Gastrocnemius medialis (tissue), 4 donors: ENCODE data around the gene GARIN3.

ENCODE experiments used
- POLR2A ChIP-seq, 2 donors: fragments of 450-650 bp; IDR thresholded peaks; one replicate each; pipeline ENCODE4 v1.6.1; 2017; ENCODE audit warnings: antibody characterized with exemption in 2 of 2, mild to moderate bottlenecking in 2 of 2, moderate library complexity in 2 of 2
- TF ChIP-seq, protein P1 (sequence below), 5 experiments: fragments of 450-650 bp in 3 of 5; fragments of 200-600 bp in 2 of 5; sonication (generic) in 2 of 5; IDR thresholded peaks in 4 of 5; conservative IDR thresholded peaks in 1 of 5; 1 replicate in 4 of 5; 2 replicates in 1 of 5; pipeline ENCODE4 v1.5.1; 2016 to 2019; ENCODE audit warnings: antibody characterized with exemption in 5 of 5, mild to moderate bottlenecking in 3 of 5, moderate library complexity in 3 of 5

DNA sequence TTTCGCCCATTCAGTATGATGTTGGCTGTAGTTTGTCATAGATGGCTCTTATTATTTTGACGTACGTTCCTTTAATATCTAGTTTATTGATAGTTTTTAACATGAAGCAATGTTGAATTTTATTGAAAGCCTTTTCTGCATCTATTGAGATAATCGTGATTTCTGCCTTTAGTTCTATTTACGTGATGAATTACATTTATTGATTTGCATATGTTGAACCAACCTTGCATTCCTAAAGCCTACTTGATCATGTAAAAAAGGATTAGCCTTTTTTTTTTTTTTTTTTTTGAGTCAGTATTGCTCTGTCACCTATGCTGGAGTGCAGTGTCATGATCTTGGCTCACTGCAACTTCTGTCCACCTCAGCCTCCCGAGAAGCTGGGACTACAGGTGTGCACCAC, 39.6 kb upstream of the GARIN3 start:
- TF ChIP-seq, protein P1, sequence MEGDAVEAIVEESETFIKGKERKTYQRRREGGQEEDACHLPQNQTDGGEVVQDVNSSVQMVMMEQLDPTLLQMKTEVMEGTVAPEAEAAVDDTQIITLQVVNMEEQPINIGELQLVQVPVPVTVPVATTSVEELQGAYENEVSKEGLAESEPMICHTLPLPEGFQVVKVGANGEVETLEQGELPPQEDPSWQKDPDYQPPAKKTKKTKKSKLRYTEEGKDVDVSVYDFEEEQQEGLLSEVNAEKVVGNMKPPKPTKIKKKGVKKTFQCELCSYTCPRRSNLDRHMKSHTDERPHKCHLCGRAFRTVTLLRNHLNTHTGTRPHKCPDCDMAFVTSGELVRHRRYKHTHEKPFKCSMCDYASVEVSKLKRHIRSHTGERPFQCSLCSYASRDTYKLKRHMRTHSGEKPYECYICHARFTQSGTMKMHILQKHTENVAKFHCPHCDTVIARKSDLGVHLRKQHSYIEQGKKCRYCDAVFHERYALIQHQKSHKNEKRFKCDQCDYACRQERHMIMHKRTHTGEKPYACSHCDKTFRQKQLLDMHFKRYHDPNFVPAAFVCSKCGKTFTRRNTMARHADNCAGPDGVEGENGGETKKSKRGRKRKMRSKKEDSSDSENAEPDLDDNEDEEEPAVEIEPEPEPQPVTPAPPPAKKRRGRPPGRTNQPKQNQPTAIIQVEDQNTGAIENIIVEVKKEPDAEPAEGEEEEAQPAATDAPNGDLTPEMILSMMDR (IDR thresholded peaks at IDR 0.05 in 4 of 5, conservative IDR thresholded peaks at IDR 0.05 in 1 of 5) = no peak
- TF ChIP-seq POLR2A (IDR thresholded peaks at IDR 0.05) = no peak
